SHP77 (cell line): ENCODE results near the gene H1-8.
"Not testable (repeated sequence)": the region's sequence is repeated elsewhere in the genome, so short reads cannot be mapped to it uniquely, and the experiment has no call there.

Source experiments
- DNase-seq, 2 experiments: peaks; one replicate each; lab custom pipeline; 2025; lab: John Stamatoyannopoulos, UW

The H1-8 gene

DNA sequence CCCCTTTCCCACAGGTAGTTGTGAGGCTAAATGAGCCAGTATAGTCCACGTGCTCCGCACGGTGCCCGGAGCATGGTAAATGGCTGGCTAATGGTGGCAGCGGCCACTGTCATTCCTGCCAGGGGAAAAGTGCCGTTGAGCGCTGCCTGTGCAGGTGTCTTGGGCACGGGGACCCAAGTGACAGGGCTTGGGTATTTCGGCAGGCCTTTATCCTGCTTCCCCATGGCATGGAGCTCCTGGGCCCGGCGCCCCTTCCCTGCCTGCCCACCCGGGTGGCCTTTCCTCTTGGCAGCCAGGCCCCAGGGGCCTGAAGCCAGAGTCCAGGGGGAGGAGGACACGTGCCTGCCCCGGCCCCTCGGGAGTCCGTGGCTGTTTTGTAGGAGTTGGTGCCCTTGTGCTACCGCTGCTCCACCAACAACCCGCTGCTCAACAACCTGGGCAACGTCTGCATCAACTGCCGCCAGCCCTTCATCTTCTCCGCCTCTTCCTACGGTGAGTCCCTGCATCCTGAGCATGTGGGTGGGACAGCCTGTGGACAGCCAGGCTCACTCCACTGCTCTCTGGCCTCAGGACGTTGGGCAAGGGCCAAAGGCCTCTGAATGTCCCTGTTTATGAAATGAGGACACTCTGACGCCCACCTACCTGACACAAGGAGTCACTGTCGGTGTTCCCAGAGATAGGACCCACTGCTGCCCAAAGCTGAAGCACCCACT is 27.7 kb upstream of the H1-8 start:
- DNase-seq = not testable (repeated sequence)

DNA sequence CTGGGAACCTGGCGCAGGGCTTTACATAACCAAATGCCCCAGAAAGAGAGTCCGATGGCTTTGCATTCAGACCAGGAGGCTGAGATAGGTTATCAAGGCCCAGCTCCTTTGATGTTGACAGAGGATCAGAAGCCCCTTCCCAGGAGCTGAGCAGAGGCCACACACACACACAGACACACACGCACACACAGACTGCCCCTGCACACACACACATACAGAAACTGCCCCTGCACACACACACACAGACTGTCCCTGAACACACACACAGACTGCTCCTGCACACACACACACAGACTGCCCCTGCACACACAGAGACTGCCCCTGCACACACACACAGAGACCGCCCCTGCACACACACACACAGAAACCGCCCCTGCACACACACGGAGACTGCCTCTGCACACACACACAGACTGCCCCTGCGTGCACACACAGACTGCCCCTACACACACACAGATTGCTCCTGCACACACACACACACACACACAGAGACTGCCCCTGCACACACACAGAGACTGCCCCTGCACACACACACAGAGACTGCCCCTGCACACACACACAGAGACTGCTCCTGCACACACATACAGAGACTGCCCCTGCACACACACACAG is 27.0 kb upstream of the H1-8 start:
- not testable (repeated sequence) for DNase-seq

DNA sequence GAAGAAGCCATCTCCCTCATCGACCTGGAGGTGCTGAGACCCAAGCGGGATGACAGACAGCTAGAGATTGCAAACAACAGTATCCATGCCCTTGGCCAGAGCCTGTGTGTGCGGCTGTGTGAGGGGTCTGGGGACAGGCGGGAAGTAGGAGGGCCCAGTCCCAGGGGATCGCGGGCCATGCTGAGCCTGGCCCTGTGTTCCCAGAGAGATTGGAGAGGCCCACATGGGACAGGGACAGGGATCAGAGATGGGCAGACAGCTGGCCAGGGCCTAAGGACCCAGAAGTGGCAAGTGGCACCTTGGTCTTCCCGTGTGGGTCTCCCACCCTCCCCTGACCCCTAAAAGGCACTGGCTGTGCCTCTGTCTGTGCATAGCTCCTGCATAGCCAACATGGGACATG is 25.5 kb upstream of the H1-8 start:
- DNase-seq = no peak

- DNase-seq = no peak
These were observed 24.9 kb upstream of the H1-8 start for GRCh38 chr3:129518038-129518561.

GRCh38 chr3:129518581-129518980 is 24.4 kb upstream of the H1-8 start:
- DNase-seq = no peak

- no peak for DNase-seq
These were observed 23.5 kb upstream of the H1-8 start for GRCh38 chr3:129519449-129519848.

DNA sequence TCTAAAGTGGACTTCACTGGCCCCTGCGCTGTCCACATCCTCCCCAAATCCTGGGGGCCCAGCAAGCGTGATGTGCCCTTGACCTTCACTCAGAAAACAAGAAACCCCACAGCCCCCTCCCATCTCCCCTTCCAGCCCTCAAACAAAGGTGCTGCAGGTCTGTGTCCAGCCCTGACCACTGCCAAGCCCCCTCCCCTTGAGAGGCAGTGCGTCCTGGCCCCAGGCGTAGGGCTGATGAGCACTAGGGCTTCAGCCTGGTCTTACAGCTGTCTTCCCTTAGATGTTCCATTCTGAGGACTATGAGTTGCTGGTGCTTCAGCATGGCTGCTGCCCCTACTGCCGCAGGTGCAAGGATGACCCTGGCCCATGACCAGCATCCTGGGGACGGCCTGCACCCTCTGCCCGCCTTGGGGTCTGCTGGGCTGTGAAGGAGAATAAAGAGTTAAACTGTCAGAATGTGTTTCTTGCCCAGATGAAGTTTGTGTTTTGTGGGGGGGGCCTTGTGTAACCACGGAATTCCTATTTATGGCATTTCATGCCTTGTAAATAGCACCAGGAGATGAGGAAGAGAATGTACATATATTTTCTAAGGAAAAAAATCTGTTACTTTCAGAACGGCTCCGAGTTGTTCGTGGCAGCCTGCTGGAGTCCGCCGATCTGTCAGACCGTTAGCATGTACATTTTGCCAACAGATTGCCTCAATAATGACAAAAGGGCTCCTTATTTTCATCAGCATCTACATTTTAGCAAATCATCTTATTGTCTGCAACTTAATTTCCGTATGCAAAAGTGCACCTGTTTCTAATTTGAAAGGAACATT is 22.9 kb upstream of the H1-8 start:
- no peak for DNase-seq

DNA sequence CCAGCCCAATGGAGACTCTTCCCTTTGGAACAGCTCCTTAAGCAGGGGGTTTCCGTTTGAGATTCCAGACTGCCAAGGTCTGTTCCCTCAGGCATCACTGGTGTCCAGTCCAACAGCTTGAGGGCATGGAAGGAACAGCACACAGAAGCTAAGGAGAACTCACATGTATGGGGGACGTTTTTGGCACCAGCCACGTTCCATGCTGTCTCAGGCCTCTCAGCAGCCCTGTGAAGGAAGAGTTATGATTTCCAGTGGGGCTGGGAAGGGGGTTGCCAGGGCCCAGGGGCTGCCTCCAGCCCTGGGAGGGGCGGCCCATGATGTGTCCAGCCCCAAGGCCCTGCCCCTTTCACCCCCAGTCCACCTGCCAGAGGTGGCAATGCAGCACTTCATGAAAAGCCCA is 22.0 kb upstream of the H1-8 start:
- DNase-seq = no peak

- DNase-seq = no peak
These were observed 21.4 kb upstream of the H1-8 start for GRCh38 chr3:129521611-129522010.

DNA sequence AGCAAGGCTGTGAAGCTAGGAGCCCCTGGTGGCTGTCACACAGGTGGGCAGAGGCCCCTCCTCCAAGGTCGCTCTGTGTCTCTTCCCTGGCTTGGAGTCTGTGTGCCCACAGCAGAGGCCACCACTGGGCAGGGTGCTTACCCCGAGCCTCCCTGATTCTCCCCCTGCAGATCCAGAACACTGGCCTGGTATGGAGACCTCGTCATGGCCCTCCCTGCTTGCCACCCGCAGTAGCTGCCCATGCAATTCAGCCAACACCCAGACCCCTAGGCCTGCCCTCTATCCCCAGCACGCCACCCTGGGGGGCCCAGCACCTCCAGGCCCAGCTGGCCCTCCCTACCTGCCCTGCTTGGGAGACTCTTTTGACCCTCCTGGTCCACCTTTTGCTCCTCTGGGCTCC is 20.0 kb upstream of the H1-8 start:
- DNase-seq = no peak

DNA sequence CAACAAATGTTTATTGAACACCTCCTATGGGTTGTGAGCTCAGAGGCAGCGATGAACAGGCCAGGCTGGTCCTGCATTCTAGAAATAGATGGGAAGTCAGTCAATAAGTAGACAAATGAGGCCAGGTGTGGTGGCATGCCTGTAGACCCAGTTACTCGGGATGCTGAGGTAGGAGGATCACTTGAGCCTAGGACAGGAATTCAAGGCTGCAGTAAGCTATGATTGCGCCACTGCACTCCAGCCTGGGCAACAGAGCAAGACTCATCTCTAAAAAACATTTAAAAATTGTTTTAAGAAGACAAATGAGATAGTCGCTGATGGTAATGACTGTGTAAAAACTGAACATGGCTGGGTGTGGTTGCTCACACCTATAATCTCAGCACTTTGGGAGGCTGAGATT is 18.9 kb upstream of the H1-8 start:
- DNase-seq = no peak

DNA sequence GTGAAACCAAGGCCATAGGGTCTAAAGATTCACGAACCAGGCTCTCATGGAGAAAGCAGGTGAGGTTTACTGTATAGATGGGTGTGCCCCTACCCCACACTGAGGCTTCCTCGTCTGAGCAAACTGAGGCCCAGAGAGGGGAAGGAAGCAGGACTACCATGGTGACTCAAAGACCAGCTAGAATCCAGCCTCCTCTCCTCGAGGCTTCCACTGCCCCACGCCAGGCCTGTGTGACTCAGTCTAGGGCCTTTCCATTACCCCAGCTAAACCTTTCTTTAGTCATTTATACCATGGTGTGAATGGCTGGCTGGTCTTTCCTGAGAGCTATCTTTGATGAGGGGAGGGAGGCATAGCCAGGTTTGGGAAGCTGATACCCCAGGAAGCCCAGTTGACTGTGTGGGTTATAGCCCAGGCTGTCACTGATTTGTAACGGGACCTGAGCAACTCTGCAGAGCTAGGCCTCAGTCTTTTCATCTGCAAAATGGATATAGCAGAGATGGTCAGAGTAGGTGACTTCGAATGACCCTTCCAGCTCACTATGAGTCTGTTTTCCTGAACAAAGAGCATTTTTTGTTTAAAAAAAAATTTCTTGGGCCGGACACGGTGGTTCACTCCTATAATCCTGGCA is 17.5 kb upstream of the H1-8 start:
- DNase-seq = no peak

GRCh38 chr3:129526121-129526900 is 16.7 kb upstream of the H1-8 start:
- DNase-seq = no peak

- no peak for DNase-seq
These were observed 15.7 kb upstream of the H1-8 start for GRCh38 chr3:129527262-129527661.

DNA sequence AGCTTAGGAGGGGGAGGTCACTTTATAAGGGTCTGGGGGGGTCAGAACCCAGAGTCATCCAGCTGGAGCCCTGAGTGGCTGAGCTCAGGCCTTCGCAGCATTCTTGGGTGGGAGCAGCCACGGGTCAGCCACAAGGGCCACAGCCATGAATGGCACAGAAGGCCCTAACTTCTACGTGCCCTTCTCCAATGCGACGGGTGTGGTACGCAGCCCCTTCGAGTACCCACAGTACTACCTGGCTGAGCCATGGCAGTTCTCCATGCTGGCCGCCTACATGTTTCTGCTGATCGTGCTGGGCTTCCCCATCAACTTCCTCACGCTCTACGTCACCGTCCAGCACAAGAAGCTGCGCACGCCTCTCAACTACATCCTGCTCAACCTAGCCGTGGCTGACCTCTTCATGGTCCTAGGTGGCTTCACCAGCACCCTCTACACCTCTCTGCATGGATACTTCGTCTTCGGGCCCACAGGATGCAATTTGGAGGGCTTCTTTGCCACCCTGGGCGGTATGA is 14.3 kb upstream of the H1-8 start, which contains the start of gene RHO:
RHO (plus strand) TSS at position 51 of the 512 bp plus-strand sequence; CDS start at position 146, 95 bp downstream.
- DNase-seq = no peak

GRCh38 chr3:129529436-129530210 is 13.4 kb upstream of the H1-8 start:
- DNase-seq = no peak

DNA sequence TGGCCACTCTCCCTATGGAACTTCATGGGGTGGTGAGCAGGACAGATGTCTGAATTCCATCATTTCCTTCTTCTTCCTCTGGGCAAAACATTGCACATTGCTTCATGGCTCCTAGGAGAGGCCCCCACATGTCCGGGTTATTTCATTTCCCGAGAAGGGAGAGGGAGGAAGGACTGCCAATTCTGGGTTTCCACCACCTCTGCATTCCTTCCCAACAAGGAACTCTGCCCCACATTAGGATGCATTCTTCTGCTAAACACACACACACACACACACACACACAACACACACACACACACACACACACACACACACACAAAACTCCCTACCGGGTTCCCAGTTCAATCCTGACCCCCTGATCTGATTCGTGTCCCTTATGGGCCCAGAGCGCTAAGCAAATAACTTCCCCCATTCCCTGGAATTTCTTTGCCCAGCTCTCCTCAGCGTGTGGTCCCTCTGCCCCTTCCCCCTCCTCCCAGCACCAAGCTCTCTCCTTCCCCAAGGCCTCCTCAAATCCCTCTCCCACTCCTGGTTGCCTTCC is 12.7 kb upstream of the H1-8 start:
- no peak for DNase-seq

- DNase-seq = no peak
These were observed 12.2 kb upstream of the H1-8 start for GRCh38 chr3:129530821-129531220.

DNA sequence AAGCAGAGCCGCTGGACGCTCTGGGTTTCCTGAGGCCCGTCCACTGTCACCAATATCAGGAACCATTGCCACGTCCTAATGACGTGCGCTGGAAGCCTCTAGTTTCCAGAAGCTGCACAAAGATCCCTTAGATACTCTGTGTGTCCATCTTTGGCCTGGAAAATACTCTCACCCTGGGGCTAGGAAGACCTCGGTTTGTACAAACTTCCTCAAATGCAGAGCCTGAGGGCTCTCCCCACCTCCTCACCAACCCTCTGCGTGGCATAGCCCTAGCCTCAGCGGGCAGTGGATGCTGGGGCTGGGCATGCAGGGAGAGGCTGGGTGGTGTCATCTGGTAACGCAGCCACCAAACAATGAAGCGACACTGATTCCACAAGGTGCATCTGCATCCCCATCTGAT is 11.3 kb upstream of the H1-8 start:
- no peak for DNase-seq

GRCh38 chr3:129532261-129532660 is 10.7 kb upstream of the H1-8 start:
- no peak for DNase-seq
